A673 (cell line): ENCODE data around the gene SERGEF. TPM values are rescaled to one million over a fixed set of nuclear protein-coding genes. Genes with fewer than 3 reads are reported as not detected.

Experiments
- BruUV-seq: library from RNA; stranded (reverse); fragments of 400-500 nt; replicated peaks from 2 replicates; lab custom pipeline; 2021; lab: Mats Ljungman, UMichigan
- CTCF ChIA-PET: fragments of 300-600 bp; sonication (Branson Sonifier 250); formaldehyde crosslinking; loops from one replicate; lab custom pipeline; 2022; ENCODE audit warnings: antibody characterized with exemption; lab: Charles Lee
- POLR2A ChIA-PET: fragments of 300-600 bp; sonication (Branson Sonifier 250); formaldehyde crosslinking; loops from one replicate; lab custom pipeline; 2022; ENCODE audit warnings: antibody characterized with exemption; ENCODE audit not compliant: low non-redundant PET; lab: Charles Lee
- DNase-seq: peaks from one replicate; pipeline ENCODE4 v3.0.0-alpha.2; 2015; ENCODE audit warnings: low spot score
- H3K27ac ChIP-seq: fragments of 200-600 bp; sonication (generic); 2 replicates; pipeline ENCODE4 v1.5.1; 2016; ENCODE audit warnings: mixed run types, low read depth, mild to moderate bottlenecking, mixed read lengths, antibody characterized with exemption, low read length; ENCODE audit not compliant: poor library complexity, severe bottlenecking
- H3K27me3 ChIP-seq: fragments of 200-600 bp; sonication (generic); replicated peaks from 2 replicates; pipeline ENCODE4 v1.6.1; 2017; ENCODE audit warnings: mixed run types, low read depth, mild to moderate bottlenecking, mixed read lengths, antibody characterized with exemption, low read length; ENCODE audit not compliant: insufficient read depth, poor library complexity
- H3K36me3 ChIP-seq: fragments of 200-600 bp; sonication (generic); 2 replicates; pipeline ENCODE4 v1.6.1; 2016; ENCODE audit warnings: mixed run types, mild to moderate bottlenecking, mixed read lengths, antibody characterized with exemption, low read length; ENCODE audit not compliant: insufficient read depth, poor library complexity, severe bottlenecking
- H3K4me1 ChIP-seq: fragments of 200-600 bp; sonication (generic); 2 replicates; pipeline ENCODE4 v1.6.1; 2017; ENCODE audit warnings: mixed run types, mild to moderate bottlenecking, mixed read lengths, antibody characterized with exemption, low read length; ENCODE audit not compliant: insufficient read depth, poor library complexity, severe bottlenecking
- H3K4me3 ChIP-seq: fragments of 200-600 bp; sonication (generic); 2 replicates; pipeline ENCODE4 v1.5.1; 2016; ENCODE audit warnings: low read depth, mixed run types, mild to moderate bottlenecking, mixed read lengths, low read length; ENCODE audit not compliant: poor library complexity, severe bottlenecking
- H3K9me3 ChIP-seq: fragments of 200-600 bp; sonication (generic); 2 replicates; pipeline ENCODE4 v1.6.1; 2016; ENCODE audit warnings: mixed run types, low read depth, mild to moderate bottlenecking, mixed read lengths, antibody characterized with exemption, low read length; ENCODE audit not compliant: poor library complexity, severe bottlenecking
- CTCF ChIP-seq: fragments of 300-800, 200-600 bp; sonication (generic); conservative IDR thresholded peaks from 2 replicates; pipeline ENCODE4 v1.5.1; 2017; ENCODE audit warnings: low read depth, mild to moderate bottlenecking, antibody characterized with exemption, low read length, moderate library complexity, mixed read lengths
- EZH2 ChIP-seq: fragments of 200-600 bp; sonication (generic); IDR thresholded peaks from 2 replicates; pipeline ENCODE4 v1.6.1; 2017; ENCODE audit warnings: borderline replicate concordance, low read depth, mild to moderate bottlenecking, mixed read lengths, antibody characterized with exemption, low read length; ENCODE audit not compliant: poor library complexity, severe bottlenecking
- intact Hi-C: fragments of 100-400 bp; cut with micrococcal nuclease; formaldehyde crosslinking; loops from one replicate; pipeline ENCODE4 v1.10.0; 2022; ENCODE audit not compliant: unreplicated experiment
- total RNA-seq: library from RNA; stranded (reverse); gene quantifications from 2 replicates; pipeline ENCODE4 v1.2.3, GENCODE V29; 2021

The SERGEF gene
- total RNA-seq, 1 experiment from 2014 or later, result 15.2 TPM

DNA sequence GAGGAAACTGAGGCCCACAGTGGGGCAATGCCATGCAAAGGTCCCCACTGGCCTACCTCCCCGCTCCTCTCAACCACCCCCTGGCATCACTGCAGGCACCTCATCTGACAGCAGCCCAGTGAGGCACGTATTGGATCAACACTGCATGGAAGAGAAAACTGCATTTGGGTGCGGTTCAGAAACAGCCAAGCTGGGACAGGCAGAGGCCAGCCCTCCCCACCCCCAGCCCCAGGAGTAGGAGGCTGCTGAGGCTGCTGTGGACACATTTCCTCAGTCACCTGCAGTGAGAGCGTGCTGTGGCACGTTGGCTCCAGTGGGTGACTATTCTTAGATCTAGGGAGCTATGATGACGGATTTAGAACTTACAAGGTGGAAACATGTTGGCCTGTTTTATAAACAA is 214.6 kb downstream of the SERGEF start:
- intact Hi-C loops, result no loop called here
- TF ChIP-seq CTCF (no peak), EZH2 (no peak)
- Histone ChIP-seq H3K36me3 (no peaks in the 10 kb centered on the region), H3K27me3 (no peaks in the 10 kb centered on the region), H3K27ac (no peak overlapping the region), H3K4me3 (no peak overlapping the region), H3K4me1 (no peaks in the 10 kb centered on the region), H3K9me3 (no peaks in the 10 kb centered on the region)
- CTCF ChIA-PET, result no interaction called here
- DNase-seq, result no peak
- no TSS peak for BruUV-seq
- POLR2A ChIA-PET, result no interaction called here

DNA sequence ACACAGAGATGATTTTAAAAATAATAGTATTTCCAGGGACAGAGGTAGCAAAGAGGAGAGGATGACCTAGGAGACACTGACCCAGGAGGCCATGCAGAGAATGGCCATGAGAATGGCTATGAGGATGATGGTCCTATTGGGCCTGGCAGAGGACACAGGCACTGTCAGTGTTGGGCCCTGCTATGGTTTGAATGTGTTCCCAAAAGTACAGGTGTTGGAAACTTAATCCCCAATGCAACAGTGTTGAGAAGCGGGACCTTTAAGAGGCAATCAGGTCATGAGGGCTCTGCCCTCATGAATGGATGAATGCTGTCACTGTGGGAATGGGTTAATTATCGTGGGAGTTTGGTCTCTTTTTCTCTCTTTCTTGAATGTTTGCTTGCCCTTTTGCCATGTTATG is 216.7 kb downstream of the SERGEF start:
- intact Hi-C loops, result no loop called here
- no peak overlapping the region for H3K4me3 ChIP-seq
- no TSS peak for BruUV-seq
- no peaks in the 10 kb centered on the region for H3K27me3 ChIP-seq
- POLR2A ChIA-PET, result no interaction called here
- no peaks in the 10 kb centered on the region for H3K4me1 ChIP-seq
- DNase-seq, result no peak
- TF ChIP-seq CTCF, result no peak
- no peak for TF ChIP-seq EZH2
- no peak overlapping the region for H3K27ac ChIP-seq
- no peaks in the 10 kb centered on the region for H3K9me3 ChIP-seq
- no peaks in the 10 kb centered on the region for H3K36me3 ChIP-seq
- CTCF ChIA-PET, result no interaction called here

DNA sequence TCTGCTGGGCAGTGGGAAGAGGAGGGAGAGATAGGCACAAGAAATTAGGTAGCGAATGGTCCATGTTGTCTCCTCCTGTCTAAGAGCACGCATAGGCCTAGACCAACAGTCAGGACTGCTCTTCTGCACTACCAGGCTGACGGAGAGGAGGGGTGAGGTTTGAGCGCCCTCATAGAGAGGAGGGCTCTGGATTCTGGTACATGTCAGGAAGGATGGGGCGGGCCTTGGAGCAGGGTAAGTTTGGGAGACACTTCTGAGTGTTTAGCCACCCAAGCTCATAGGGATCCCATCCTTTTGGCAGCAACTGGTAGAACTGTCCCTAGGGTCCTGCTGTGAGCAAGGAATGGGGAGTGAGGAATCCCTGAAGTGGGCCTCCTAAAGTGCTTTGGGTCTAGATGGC is 217.9 kb downstream of the SERGEF start:
- no peak overlapping the region for H3K4me3 ChIP-seq
- no peaks in the 10 kb centered on the region for H3K27me3 ChIP-seq
- H3K36me3 ChIP-seq, result no peaks in the 10 kb centered on the region
- BruUV-seq, result no TSS peak
- no peak for DNase-seq
- no peak overlapping the region for H3K27ac ChIP-seq
- TF ChIP-seq CTCF (no peak), EZH2 (no peak)
- no peaks in the 10 kb centered on the region for H3K9me3 ChIP-seq
- CTCF ChIA-PET, result no interaction called here
- POLR2A ChIA-PET, result no interaction called here
- H3K4me1 ChIP-seq, result no peaks in the 10 kb centered on the region
- intact Hi-C loops, result no loop called here
